ENCODE measurements around the gene AGTR2.
"Not testable (repeated sequence)": the region's sequence is repeated elsewhere in the genome, so short reads cannot be mapped to it uniquely, and the experiment has no call there.

Gene AGTR2

GRCh38 chrX:116170511-116170910, at the start of gene AGTR2:
Gene AGTR2, plus strand, starts transcription at chrX:116170744. Its CDS starts 1,537 bp downstream, at chrX:116172281.
- DNase-seq = no peak

GRCh38 chrX:116135277-116135676, 35.3 kb upstream of the AGTR2 start:
- DNase-seq = no peak

- DNase-seq = not testable (repeated sequence)
Observed at GRCh38 chrX:116141270-116141669, 29.3 kb upstream of the AGTR2 start.

GRCh38 chrX:116142976-116143375, 27.6 kb upstream of the AGTR2 start:
- DNase-seq = no peak

- DNase-seq = no peak
Observed at GRCh38 chrX:116172976-116173375, 2.4 kb downstream of the AGTR2 start.

- DNase-seq = no peak
Observed at GRCh38 chrX:116181300-116181699, 10.8 kb downstream of the AGTR2 start.

GRCh38 chrX:116185163-116185562, 14.6 kb downstream of the AGTR2 start:
- DNase-seq = no peak

- DNase-seq = no peak
Observed at GRCh38 chrX:116194649-116195048, 24.1 kb downstream of the AGTR2 start.

- no peak for DNase-seq
Observed at GRCh38 chrX:116198235-116198634, 27.7 kb downstream of the AGTR2 start.

- no peak for DNase-seq
Observed at GRCh38 chrX:116198810-116199209, 28.3 kb downstream of the AGTR2 start.

- no peak for DNase-seq
Observed at GRCh38 chrX:116204932-116205331, 34.4 kb downstream of the AGTR2 start.

- no peak for DNase-seq
Observed at GRCh38 chrX:116213262-116213661, 42.7 kb downstream of the AGTR2 start.

GRCh38 chrX:116217080-116217479, 46.5 kb downstream of the AGTR2 start:
- DNase-seq = not testable (repeated sequence)
